Measurements from ENCODE around the gene PCDHGB6.

The PCDHGB6 gene

DNA sequence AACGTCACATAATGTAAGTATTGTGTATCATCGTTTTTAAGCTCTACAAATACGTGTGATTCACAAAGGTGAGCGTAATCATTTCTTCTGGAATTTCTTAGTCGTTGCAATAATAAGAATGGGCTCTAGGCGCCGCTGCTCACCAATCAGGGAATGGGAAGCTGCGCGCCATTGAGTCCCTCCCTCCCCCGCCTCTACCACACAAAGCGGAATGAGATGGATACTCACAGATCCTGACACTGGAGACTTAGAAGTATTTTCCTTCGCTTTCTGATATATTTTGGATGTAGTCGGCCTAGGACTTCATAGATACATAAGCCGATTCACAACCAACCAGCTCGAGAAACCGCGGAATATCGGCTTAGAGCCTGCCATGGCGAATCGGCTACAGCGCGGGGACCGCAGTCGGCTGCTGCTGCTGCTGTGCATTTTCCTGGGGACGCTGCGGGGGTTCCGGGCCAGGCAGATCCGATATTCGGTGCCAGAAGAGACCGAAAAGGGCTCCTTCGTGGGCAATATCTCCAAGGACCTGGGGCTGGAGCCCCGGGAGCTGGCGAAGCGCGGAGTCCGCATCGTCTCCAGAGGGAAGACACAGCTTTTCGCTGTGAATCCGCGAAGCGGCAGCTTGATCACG, 13.2 kb downstream of the PCDHGB6 start, which contains the start of gene PCDHGA11 (continued):
- no peak for TF ChIP-seq ZNF76 (tag by site-specific recombination; IDR thresholded peaks at IDR 0.05; ENCODE audit: borderline replicate concordance, low read depth)
- no peak for TF ChIP-seq ZBTB1 (tag by site-specific recombination; IDR thresholded peaks at IDR 0.05)
- TF ChIP-seq AEBP2 (tag by site-specific recombination; IDR thresholded peaks at IDR 0.05; ENCODE audit: borderline replicate concordance) = no peak
- TF ChIP-seq ZNF560 (tag by site-specific recombination; IDR thresholded peaks at IDR 0.05; ENCODE audit: borderline replicate concordance) = no peak
- TF ChIP-seq ZNF544 (tag by site-specific recombination; IDR thresholded peaks at IDR 0.05) = no peak
- no peak for TF ChIP-seq ZFP3 (tag by site-specific recombination; IDR thresholded peaks at IDR 0.05; ENCODE audit: low read depth)
- TF ChIP-seq ZNF394 (tag by site-specific recombination; IDR thresholded peaks at IDR 0.05; ENCODE audit: borderline replicate concordance) = no peak; the same call in 1 of the 2 replicates
- peak; percentile 30; the same call in 1 of the 2 replicates for TF ChIP-seq ZIC2 (tag by site-specific recombination; IDR thresholded peaks at IDR 0.05)
- no peak for TF ChIP-seq GFI1B (tag by site-specific recombination; IDR thresholded peaks at IDR 0.05)
- no peak for TF ChIP-seq RBAK (tag by site-specific recombination; IDR thresholded peaks at IDR 0.05)
- TF ChIP-seq, protein P1, sequence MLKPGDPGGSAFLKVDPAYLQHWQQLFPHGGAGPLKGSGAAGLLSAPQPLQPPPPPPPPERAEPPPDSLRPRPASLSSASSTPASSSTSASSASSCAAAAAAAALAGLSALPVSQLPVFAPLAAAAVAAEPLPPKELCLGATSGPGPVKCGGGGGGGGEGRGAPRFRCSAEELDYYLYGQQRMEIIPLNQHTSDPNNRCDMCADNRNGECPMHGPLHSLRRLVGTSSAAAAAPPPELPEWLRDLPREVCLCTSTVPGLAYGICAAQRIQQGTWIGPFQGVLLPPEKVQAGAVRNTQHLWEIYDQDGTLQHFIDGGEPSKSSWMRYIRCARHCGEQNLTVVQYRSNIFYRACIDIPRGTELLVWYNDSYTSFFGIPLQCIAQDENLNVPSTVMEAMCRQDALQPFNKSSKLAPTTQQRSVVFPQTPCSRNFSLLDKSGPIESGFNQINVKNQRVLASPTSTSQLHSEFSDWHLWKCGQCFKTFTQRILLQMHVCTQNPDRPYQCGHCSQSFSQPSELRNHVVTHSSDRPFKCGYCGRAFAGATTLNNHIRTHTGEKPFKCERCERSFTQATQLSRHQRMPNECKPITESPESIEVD (tag by site-specific recombination; IDR thresholded peaks at IDR 0.05) = no peak
- no peak for TF ChIP-seq ZNF433 (tag by site-specific recombination; IDR thresholded peaks at IDR 0.05; ENCODE audit: low read depth)
- no peak for TF ChIP-seq ZNF639 (tag by site-specific recombination; IDR thresholded peaks at IDR 0.05)
- TF ChIP-seq ZNF274 (IDR thresholded peaks at IDR 0.05; ENCODE audit: low read length) = no peak
- no peak for TF ChIP-seq ZNF274 (tag by site-specific recombination; IDR thresholded peaks at IDR 0.05; ENCODE audit: borderline replicate concordance)
- no peak for TF ChIP-seq ZNF239 (tag by site-specific recombination; IDR thresholded peaks at IDR 0.05)
- TF ChIP-seq, protein P2, sequence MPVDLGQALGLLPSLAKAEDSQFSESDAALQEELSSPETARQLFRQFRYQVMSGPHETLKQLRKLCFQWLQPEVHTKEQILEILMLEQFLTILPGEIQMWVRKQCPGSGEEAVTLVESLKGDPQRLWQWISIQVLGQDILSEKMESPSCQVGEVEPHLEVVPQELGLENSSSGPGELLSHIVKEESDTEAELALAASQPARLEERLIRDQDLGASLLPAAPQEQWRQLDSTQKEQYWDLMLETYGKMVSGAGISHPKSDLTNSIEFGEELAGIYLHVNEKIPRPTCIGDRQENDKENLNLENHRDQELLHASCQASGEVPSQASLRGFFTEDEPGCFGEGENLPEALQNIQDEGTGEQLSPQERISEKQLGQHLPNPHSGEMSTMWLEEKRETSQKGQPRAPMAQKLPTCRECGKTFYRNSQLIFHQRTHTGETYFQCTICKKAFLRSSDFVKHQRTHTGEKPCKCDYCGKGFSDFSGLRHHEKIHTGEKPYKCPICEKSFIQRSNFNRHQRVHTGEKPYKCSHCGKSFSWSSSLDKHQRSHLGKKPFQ (tag by site-specific recombination; IDR thresholded peaks at IDR 0.05) = no peak
- no peak for TF ChIP-seq ZNF354C (tag by site-specific recombination; IDR thresholded peaks at IDR 0.05; ENCODE audit: borderline replicate concordance, low read depth)
- no peak for TF ChIP-seq ZNF747 (tag by site-specific recombination; IDR thresholded peaks at IDR 0.05)
- no peak for TF ChIP-seq ZNF248 (tag by site-specific recombination; IDR thresholded peaks at IDR 0.05)
- TF ChIP-seq ZNF404 (tag by site-specific recombination; IDR thresholded peaks at IDR 0.05) = no peak
- TF ChIP-seq, protein P3, sequence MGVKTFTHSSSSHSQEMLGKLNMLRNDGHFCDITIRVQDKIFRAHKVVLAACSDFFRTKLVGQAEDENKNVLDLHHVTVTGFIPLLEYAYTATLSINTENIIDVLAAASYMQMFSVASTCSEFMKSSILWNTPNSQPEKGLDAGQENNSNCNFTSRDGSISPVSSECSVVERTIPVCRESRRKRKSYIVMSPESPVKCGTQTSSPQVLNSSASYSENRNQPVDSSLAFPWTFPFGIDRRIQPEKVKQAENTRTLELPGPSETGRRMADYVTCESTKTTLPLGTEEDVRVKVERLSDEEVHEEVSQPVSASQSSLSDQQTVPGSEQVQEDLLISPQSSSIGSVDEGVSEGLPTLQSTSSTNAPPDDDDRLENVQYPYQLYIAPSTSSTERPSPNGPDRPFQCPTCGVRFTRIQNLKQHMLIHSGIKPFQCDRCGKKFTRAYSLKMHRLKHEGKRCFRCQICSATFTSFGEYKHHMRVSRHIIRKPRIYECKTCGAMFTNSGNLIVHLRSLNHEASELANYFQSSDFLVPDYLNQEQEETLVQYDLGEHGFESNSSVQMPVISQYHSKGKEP (tag by site-specific recombination; IDR thresholded peaks at IDR 0.05) = 0 out of 2 replicates have a peak, but pooled peaks have one; percentile 31
- TF ChIP-seq ZNF280D (tag by site-specific recombination; IDR thresholded peaks at IDR 0.05) = no peak
- no peak for TF ChIP-seq ZNF701 (tag by site-specific recombination; IDR thresholded peaks at IDR 0.05)
- no peak for TF ChIP-seq ZNF426 (tag by site-specific recombination; IDR thresholded peaks at IDR 0.05)
- no peak for TF ChIP-seq ZNF202 (tag by site-specific recombination; IDR thresholded peaks at IDR 0.05; ENCODE audit: borderline replicate concordance)
- TF ChIP-seq MZF1 (tag by site-specific recombination; IDR thresholded peaks at IDR 0.05; ENCODE audit: borderline replicate concordance) = no peak
- no peak for TF ChIP-seq GLI2 (tag by site-specific recombination; IDR thresholded peaks at IDR 0.05; ENCODE audit: borderline replicate concordance, low read depth)
- TF ChIP-seq ZFP37 (tag by site-specific recombination; IDR thresholded peaks at IDR 0.05) = no peak
- peak; percentile 54; the same call in 1 of the 2 replicates for TF ChIP-seq ZNF140 (tag by site-specific recombination; IDR thresholded peaks at IDR 0.05)
